Skeletal muscle tissue (tissue), 4 donors: Measurements from ENCODE around the gene PPARA. TPM values are rescaled to one million over a fixed set of nuclear protein-coding genes. Genes with fewer than 3 reads are reported as not detected.

Source experiments
- H3K27ac ChIP-seq: one replicate; pipeline ENCODE4 v1.7.0; 2013; ENCODE audit warnings: mild to moderate bottlenecking, low read depth, low read length, inconsistent platforms
- H3K27me3 ChIP-seq, 3 donors: one replicate each; pipeline ENCODE4 v1.7.0; 2013; ENCODE audit warnings: low read length in 3 of 3; ENCODE audit not compliant: control insufficient read depth in 3 of 3, insufficient read depth in 3 of 3
- H3K36me3 ChIP-seq, 3 donors: one replicate each; pipeline ENCODE4 v1.7.0; 2013; ENCODE audit warnings: low read length in 3 of 3; ENCODE audit not compliant: control insufficient read depth in 3 of 3, insufficient read depth in 3 of 3
- H3K4me1 ChIP-seq, 3 donors: one replicate each; pipeline ENCODE4 v1.7.0; 2013; ENCODE audit warnings: low read length in 3 of 3, mild to moderate bottlenecking in 3 of 3; ENCODE audit not compliant: control insufficient read depth in 3 of 3, insufficient read depth in 3 of 3
- H3K4me3 ChIP-seq, 3 donors: one replicate each; pipeline ENCODE4 v1.7.0; 2013; ENCODE audit warnings: low read length in 3 of 3
- H3K9ac ChIP-seq, 3 donors: one replicate each; pipeline ENCODE4 v1.7.0; 2013; ENCODE audit warnings: low read length in 3 of 3, mild to moderate bottlenecking in 3 of 3, moderate library complexity in 2 of 3, low read depth in 1 of 3
- H3K9me3 ChIP-seq, 3 donors: one replicate each; pipeline ENCODE4 v1.7.0; 2013; ENCODE audit warnings: low read length in 3 of 3; ENCODE audit not compliant: control insufficient read depth in 3 of 3
- total RNA-seq: library from RNA; depleted of rRNA; stranded (reverse); fragments of >200 nt; gene quantifications from one replicate; pipeline ENCODE4 v1.2.3, GENCODE V29; 2014
- donor health status: Osteomylitis.

Gene PPARA
- total RNA-seq, 1 donor from 2014 or later = 18.8 TPM

DNA sequence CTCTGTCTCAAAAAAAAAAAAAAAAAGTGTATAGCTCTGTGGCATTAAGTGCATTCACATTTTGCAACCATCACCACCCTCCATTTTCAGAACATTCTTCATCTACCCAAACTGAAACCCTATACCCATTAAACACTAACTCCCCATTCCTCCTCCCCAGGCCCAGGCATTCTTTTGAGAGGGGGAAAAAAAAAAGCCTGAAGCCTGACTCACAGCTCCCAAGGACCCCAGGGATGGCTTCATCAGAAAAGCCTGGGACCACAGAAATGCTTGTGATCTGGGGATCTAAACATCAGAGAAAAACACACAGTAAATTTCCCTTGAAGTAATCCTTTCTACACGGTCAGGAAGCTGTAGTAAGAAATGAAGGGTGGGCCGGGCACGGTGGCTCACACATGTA, 135.7 kb downstream of the PPARA start:
- no peak overlapping the region for H3K9ac ChIP-seq
- no peak overlapping the region for H3K4me3 ChIP-seq
- no peak overlapping the region for H3K27ac ChIP-seq
- H3K4me1 ChIP-seq = peaks cover 2 to 35% (median 16%) of the 10 kb centered on the region in 3 donors
- no peaks in the 10 kb centered on the region for H3K9me3 ChIP-seq
- H3K27me3 ChIP-seq = no peaks in the 10 kb centered on the region
- H3K36me3 ChIP-seq = peaks cover 48 to 67% (median 57%) of the 10 kb centered on the region in 3 donors

DNA sequence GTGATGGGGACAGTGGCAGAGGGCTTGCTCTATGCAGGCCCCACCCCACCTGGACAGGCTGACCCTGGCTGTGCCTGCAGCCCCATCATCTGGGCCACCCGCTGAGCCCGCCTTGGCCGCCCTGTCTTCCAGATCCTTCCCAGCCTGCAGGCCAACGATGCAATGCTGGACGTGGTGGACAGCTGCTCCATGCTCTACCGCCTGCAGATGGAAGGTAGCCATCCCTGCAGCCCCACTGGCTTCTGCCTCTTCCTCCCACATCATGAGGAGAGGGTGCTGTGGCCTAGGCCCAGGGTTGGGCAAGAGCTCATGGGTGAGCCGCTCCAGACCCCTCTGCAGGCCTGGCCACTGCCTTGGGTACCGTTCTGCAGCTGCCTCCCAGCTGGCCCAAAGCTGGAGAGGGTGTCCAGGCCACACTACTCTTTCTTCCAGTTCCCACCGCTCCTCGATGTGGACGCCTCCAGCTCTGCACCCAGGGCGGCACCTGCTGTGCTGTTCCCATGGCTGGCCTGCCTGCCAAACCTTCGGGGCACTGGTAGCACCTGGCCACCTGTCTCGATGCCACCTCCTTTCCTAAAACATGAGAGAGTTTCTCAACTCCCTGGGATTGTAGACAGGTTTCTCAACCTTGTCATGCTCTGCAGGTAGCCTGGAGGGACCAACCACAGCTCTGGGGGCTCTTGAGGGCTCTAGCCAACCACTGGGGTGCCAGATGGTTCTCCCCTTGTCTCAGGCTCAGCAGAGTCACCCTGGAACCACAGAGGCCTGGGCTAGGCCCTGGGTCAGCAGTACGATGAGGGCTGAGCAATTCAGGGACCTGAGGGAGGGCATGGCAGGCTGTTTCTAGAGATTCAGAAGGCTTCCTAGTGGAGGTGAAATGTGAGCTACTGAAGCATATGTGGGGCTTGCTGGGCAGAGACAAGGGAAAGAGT, 136.9 kb downstream of the PPARA start:
- H3K4me3 ChIP-seq = no peak overlapping the region
- H3K27ac ChIP-seq = no peak overlapping the region
- peaks cover 2 to 39% (median 19%) of the 10 kb centered on the region in 3 donors for H3K4me1 ChIP-seq
- H3K27me3 ChIP-seq = no peaks in the 10 kb centered on the region
- H3K36me3 ChIP-seq = peaks cover 47 to 58% (median 51%) of the 10 kb centered on the region in 3 donors
- H3K9me3 ChIP-seq = no peaks in the 10 kb centered on the region
- H3K9ac ChIP-seq = peak overlapping the region in 2 of 3 donors; percentile 33 to 43

DNA sequence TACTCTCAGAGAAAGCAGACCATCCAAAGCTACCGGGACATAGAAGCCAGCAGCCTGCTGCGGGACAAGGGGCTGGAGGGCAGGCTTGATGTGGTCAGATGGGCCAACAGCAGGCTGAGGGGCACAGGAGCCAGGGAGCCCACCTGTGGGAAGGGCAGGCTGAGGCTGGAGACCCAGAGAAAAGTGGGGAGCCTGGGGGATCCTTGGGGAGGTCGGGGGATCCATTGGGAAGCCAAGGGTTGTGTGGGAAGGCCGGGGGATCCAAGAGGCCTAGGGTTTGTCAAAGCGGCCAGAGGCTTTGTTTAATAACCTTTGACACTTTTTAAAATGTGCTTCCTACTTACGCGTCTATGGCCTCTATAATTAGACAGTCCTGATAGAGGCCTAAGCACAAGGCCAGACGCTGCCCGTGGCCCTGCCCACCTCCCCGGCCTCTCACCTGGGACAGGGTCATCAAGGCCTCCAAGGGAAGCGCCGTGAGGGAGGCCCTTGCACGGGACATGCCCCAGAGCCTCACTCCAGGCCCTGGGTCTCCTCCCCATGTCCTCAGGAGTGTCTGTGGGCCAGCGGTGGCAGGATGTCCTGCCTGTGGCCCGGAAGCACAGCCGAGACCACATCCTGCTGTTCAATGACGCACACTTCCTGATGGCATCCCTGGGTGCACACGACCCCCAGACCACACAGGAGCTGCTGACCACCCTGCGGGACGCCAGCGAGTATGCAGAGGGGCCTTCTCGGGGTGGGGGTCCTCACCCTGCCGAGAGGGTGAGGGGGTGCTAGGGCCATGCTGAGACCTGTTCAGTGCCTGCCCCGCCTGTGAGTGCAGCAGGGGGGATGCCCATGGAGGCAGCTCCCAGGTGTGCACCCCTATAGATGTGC, 137.8 kb downstream of the PPARA start:
- Histone ChIP-seq H3K4me1 (peaks cover 2 to 39% (median 23%) of the 10 kb centered on the region in 3 donors), H3K9ac (peak overlapping the region in 2 of 3 donors; percentile 33 to 43), H3K27ac (no peak overlapping the region), H3K9me3 (no peaks in the 10 kb centered on the region), H3K27me3 (no peaks in the 10 kb centered on the region), H3K36me3 (peaks cover 53 to 60% (median 54%) of the 10 kb centered on the region in 3 donors), H3K4me3 (no peak overlapping the region)

DNA sequence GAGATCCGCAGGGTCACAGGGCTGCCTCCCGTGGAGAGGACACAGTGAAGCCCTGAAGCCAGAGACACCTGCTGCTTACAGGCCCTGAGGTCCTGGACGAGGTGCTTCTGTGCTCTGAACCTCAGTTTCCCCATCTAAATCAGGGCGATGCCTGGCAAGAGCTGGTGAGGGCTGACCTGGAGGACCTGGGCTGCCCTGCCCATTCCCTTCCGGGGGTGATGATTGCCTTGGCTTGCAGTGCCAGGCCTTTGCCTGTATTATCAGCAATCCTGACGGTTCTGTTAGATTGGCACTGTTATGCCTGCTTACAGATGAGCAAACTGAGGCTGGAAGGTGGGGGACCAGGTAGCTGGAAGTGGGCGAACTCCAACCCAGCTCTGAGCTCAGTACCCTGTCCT, 138.5 kb downstream of the PPARA start:
- Histone ChIP-seq H3K4me3 (no peak overlapping the region), H3K36me3 (peaks cover 53 to 58% (median 56%) of the 10 kb centered on the region in 3 donors), H3K27ac (no peak overlapping the region), H3K27me3 (no peaks in the 10 kb centered on the region), H3K9me3 (no peaks in the 10 kb centered on the region), H3K9ac (peak overlapping the region in 1 of 3 donors; percentile 50), H3K4me1 (peaks cover 2 to 39% (median 23%) of the 10 kb centered on the region in 3 donors)

DNA sequence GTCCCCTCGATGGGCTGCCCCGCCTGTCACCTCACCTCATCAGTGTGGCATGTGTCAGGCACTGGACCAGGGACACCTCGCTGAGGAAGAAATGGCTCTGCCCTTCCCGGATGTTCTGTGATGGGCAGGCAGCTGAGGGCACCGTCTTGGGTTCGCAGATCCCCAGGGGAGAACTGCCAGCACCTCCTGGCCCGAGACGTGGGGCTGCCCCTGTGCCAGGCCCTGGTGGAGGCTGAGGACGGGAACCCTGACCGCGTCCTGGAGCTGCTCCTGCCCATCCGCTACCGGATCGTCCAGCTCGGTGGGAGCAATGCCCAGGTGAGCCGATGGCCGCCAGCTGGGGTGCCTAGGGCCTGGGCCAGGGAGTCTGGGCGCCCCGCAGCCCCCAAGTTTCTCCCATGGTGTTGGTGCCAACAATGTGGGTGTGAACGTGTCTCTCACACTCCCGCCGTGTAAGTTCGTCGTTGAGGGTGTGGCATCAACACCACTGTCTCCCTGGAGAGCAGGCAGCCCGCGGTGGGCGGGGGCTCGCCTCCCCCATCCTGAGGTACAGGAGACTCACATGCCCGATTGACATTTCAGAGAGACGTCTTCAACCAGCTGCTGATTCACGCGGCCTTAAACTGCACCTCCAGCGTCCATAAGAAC, 139.0 kb downstream of the PPARA start:
- Histone ChIP-seq H3K4me3 (no peak overlapping the region), H3K27me3 (no peaks in the 10 kb centered on the region), H3K9me3 (no peaks in the 10 kb centered on the region), H3K36me3 (peaks cover 47 to 53% (median 51%) of the 10 kb centered on the region in 3 donors), H3K9ac (peak overlapping the region in 1 of 3 donors; percentile 80), H3K27ac (no peak overlapping the region), H3K4me1 (peaks cover 2 to 39% (median 23%) of the 10 kb centered on the region in 3 donors)

DNA sequence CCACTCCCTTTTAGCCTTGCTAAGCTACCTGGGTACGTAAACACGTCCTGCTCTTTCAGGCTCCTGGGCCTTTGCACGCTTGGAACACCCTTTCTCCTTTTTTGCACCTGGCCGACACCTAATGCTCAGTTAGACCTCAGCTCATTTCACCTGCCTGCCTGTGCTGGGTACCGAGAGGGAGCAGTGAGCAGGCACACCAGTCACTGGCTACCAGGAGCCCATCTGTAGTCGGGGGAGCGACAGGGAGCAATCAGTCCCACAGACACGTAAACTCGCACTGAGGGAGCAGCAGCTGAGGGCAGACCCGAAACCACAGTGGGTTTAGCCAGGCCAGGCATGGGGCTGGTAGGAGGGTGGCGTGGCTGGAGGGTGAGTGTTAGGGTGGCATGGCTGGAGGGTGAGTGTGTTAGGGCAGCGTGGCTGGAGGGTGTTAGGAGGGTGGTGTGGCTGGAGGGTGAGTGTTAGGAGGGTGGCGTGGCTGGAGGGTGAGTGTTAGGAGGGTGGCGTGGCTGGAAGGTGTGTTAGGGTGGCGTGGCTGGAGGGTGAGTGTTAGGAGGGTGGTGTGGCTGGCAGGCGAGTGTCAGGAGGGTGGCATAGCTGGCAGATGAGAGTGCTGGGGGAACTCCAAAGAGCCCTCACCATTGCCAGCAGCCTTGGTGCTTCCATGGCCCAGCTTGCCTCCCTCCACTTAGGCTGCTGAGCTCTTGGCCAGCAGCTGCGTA, 140.0 kb downstream of the PPARA start:
- Histone ChIP-seq H3K36me3 (peaks cover 39 to 43% (median 42%) of the 10 kb centered on the region in 3 donors), H3K4me3 (no peak overlapping the region), H3K27ac (peak overlapping the region; percentile 40), H3K9ac (peak overlapping the region in 2 of 3 donors; percentile 30 to 80), H3K27me3 (no peaks in the 10 kb centered on the region), H3K9me3 (no peaks in the 10 kb centered on the region), H3K4me1 (peaks cover 2 to 40% (median 25%) of the 10 kb centered on the region in 3 donors)

DNA sequence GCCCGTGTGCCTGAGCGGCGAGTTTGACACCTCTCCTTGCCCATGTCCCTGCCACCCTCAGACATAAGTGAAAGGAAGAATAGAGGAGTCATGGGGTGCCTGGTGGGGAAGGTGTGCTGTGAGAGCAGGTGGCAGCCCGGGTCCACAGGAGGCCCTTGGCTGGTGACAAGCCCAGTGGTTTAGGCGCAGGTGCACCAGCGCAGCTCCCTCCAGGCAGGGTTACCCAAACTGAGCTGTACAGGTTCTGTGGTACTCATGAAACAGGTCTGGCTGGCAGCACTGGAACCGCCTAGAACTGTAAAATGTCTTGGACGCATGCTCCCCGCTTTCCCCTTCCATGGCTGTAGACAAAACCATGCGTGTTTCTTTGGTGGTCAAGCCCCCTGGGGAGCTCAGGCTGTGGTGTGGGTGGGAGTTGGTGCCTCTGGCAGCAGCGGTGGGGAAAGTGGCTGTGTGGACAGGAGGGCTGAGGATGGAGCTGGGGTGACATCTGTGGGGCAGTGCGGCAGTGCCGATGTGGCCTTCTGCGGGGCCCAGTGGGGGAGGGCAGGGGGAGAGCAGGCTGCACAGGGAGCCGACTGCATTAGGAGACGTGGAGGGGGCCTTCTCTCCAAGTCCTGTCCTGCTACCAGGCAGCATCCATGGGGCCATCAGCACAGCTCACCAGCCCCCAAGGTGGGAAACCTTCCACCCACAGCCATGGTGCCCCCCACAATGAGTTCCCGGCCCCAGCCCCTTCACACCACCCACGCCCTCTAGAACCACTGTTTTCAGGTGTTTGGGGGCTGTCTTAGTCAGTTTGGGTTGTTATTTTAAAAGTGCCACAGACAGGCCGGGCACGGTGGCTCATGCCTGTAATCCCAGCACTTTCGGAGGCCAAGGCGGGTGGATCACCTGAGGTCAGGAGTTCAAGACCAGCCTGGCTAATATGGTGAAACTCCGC, 140.8 kb downstream of the PPARA start:
- Histone ChIP-seq H3K4me3 (no peak overlapping the region), H3K9me3 (no peaks in the 10 kb centered on the region), H3K27ac (peak overlapping the region; percentile 40), H3K27me3 (no peaks in the 10 kb centered on the region), H3K36me3 (peaks cover 37 to 40% (median 38%) of the 10 kb centered on the region in 3 donors), H3K9ac (peak overlapping the region in 1 of 3 donors; percentile 62), H3K4me1 (peaks cover 11 to 48% (median 33%) of the 10 kb centered on the region in 3 donors)

DNA sequence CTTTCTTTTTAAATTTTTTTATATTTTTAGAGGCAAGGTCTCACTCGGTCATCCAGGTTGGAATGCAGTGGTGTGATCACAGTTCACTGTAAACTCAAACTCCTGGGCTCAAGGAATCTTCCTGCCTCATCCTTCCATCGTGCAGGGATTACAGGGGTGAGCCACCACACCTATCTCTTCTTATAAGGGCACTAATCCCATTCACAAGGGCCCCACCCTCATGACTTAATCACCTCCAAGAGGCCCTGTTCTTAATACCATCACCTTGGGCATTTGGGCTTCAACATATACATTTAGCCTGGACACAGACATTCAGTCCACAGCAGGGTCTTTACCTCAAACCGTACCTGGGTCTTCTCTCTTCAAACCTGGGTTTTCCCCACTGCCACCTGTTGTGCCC, 141.8 kb downstream of the PPARA start:
- H3K27me3 ChIP-seq = no peaks in the 10 kb centered on the region
- no peak overlapping the region for H3K4me3 ChIP-seq
- peaks cover 28 to 31% (median 30%) of the 10 kb centered on the region in 3 donors for H3K36me3 ChIP-seq
- H3K27ac ChIP-seq = peak overlapping the region; percentile 34
- H3K9me3 ChIP-seq = no peaks in the 10 kb centered on the region
- peaks cover 18 to 55% (median 42%) of the 10 kb centered on the region in 3 donors for H3K4me1 ChIP-seq
- H3K9ac ChIP-seq = no peak overlapping the region
